GM18502 (cell line): ENCODE data around the gene PRRC2B.
"Not testable (repeated sequence)": the region's sequence is repeated elsewhere in the genome, so short reads cannot be mapped to it uniquely, and the experiment has no call there.

ENCODE experiments used
- ATAC-seq: cut with Tn5 transposase; IDR thresholded peaks from one replicate; pipeline ENCODE4 v1.9.1; 2021; ENCODE audit warnings: mild to moderate bottlenecking; ENCODE audit not compliant: unreplicated experiment, poor library complexity

The PRRC2B gene

DNA sequence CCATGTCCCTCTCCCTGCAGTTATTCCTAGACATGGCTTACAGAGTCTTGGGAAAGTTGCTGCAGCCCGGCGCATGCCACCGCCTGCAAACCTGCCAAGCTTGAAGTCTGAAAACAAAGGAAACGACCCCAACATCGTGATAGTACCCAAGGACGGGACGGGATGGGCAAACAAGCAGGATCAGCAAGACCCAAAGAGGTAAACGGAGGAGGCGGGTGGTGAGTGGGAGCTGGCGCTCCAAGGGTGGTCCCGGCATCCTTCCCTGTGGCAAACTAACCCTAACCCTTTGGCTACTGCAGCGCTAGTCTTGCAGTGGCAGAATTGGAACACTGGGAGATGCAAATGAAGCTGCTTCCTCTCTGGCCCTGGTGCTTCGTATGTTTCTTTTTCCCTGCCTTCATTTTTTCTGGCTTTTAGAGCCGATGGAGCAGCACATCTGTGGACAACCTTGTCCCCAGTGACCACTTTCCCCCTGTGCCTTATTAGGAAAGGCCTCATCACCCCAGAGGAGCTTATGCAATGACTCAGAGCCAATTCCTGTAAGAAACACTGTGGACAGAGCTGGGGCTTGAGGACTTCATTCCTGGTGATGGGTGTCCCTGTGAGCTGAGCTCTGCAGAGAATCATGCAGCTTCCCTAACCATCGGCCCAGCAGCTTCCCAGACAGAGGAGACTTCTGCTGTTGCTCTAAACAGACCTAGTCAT, 38.9 kb downstream of the PRRC2B start:
- no peak for ATAC-seq

DNA sequence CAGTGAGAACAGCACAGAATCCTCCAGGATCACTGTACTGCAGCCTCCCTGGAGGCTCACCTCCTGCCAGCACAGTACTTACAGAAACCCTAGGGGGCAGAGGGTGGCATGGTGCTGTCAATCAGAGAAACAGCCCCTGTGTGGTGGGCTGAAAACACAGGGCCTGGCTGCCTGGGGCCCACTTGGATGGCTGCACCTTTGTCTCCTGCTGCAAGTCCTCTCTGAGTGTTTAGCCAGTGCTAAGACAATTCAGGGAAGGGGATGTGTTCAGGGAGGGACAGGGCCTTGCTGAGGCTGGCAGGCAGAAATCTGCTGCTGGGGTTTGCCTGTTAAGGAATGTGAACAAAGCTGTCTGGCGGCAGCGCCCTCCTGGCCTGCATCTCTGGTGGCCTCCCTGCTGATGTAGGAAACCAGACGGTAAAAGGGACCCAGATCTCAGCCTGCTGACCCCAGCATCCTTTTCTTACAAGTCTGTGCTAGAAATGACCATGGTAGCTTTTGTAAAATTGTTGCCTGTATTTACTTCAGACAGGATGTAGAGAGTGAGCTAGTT, 39.5 kb downstream of the PRRC2B start:
- ATAC-seq: no peak

DNA sequence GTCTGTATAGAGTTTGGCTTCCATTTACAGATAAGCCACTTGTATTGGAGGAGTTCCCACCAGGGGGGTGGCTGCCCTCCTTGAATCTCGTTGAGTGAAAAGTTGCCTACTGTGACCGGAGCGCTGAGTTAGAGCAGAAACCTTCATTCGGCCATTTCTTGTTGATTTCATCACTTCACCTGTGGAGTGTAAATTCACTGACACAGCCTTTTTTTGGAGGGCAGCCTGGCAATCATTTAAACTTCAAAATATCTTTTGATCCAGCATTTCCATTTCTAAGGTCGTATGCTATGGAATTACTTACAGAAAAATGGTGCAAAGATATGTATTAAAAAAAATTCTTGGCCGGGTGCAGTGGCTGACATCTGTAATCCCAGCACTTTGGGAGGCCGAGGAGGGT, 40.8 kb downstream of the PRRC2B start:
- no peak for ATAC-seq

DNA sequence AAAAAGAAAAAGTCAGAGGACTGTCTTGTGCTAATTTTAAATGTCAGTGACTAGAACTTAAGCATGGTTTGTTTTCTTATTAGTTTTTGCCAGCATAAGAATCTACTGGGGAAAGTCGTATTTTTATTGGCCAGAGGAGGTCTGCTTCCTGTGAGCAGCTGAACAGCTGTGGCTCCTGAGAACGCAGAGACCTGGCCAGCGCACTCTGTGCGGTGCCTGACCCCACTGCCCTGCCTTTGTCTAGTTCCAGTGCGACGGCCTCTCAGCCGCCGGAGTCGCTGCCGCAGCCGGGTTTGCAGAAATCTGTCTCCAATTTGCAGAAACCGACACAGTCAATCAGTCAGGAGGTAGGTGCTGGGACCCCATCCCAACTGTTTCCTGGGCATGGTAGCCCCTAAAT, 42.5 kb downstream of the PRRC2B start:
- ATAC-seq: no peak

DNA sequence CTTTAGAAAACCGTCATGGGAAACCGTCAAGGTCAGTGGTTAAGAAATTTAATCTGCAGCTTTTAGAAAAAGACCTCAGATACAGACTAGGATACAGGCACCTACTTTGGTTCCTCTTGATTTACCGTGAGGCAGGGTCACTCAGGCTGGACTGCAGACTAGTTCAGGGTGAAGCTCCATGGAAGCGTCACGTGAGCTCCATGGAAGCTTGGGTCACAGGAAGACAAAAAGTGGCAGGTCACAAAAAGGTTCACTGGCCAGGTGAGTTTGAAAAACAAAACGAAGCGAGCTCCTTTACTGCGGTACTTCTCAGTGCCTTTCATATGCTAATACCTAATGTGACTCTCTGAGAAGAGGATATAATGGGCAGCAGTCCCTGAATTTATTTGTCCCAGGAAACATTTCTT, 43.0 kb downstream of the PRRC2B start:
- ATAC-seq: no peak

DNA sequence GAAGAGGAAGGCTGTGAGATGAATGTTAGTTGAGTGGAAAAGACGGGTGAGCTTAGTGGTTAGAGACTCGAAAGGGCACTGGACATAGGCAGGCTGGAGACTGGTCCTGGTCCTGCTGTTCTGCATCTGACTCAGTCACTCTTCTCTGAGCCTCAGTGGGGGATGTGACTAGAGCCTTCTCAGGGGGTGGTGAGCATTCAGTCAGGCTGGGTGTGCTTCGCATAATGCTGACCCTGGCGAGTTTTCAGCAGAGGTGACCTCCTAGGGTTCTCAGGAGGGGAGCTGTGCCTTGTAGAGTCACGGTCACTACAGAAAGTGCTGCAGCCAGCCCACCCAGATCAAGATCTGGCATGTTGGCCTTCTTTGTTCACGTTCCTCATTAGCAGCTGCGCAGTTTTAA, 44.3 kb downstream of the PRRC2B start:
- no peak for ATAC-seq

DNA sequence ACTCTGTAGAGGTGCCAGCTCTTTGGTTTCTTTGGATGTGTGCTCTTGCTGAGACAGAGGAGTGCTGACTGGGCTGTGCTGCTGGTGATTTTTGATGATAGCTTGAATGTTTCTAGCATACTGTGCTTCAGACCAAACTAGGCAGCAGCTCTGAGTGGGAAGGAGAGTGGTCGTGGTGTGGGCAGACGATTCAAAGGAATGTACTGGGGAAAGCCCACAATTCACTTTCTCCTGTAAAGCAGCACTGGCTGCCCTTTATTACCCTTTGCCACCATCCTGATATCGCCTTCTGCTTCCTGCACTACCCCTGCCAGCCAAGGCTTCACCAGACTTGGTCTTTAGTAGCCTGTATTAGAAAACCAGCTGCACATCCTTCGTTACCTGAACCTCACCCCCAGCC, 45.3 kb downstream of the PRRC2B start:
- no peak for ATAC-seq

DNA sequence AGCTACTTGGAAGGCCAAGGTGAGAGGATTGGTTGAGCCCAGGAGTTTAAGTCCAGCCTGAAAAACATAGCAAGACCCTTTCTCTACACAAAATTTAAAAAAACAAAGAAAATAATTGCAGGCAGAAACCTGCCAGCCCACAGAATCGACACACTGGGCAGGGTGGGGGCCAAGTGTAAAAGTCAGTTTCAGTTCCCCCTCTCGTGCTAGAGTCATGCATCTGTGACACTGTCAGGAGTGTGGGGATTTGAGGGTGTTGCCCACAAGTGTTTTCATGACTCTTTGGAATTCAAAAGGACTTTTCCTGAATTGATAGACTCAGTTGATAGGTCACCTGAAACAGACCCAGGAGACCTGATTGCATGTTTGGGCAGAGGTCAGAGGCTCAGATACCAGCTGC, 47.6 kb downstream of the PRRC2B start:
- no peak for ATAC-seq

DNA sequence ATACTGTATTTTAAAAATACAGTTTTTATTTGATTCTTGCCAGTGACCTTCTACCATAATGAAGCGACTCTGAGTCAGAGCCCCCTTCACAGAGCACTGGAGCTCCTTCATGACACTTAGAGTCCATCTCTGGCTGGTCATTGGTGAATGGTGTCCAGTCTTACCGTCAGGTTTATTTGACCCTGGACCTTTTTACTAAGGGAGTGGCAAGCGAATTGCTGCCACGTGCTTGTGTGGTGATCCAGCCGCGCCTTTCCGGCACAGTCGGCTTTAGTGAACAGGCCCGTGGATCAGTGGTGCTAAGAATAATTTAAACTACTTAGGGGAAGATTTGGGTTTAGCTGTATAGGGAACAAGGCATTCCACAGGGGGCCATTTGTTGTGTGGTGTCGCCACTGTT, 48.5 kb downstream of the PRRC2B start:
- no peak for ATAC-seq

DNA sequence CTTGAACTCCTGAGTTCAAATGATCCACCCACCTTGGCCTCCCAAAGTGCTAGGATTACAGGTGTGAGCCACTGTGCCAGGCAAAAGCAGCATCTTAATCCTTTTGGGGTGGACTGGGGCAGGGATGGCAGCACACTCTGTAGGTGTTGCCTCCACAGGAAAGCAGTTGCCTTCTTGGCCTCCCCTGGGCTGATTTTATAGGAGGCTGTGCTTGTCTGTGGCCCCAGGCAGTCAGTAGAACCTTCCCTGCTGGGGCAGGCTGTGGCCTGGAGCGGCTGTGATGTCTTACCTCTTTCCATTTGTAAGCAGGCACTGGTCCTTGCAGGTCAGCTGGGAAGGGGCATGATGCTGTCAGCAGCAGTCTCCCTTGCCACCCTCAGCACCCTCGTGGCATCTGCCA, 49.8 kb downstream of the PRRC2B start:
- ATAC-seq: no peak

DNA sequence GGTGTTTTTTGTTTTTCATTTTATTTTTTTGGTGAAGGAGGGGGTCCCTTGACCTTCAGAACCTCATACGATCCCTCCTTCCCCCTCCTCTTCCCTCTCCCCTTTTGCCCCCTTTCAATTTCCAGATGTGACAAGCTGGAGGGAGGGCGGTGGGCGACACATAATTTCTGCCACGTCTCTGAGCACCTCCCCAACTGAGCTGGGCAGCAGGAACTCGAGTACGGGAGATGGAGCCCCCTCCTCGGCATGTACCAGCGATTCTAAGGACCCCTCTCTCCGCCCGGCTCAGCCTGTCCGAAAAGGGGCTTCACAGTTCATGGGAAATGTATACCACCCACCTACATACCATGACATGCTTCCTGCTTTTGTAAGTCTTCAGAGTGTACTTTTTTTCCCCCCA, 52.4 kb downstream of the PRRC2B start:
- ATAC-seq: no peak

DNA sequence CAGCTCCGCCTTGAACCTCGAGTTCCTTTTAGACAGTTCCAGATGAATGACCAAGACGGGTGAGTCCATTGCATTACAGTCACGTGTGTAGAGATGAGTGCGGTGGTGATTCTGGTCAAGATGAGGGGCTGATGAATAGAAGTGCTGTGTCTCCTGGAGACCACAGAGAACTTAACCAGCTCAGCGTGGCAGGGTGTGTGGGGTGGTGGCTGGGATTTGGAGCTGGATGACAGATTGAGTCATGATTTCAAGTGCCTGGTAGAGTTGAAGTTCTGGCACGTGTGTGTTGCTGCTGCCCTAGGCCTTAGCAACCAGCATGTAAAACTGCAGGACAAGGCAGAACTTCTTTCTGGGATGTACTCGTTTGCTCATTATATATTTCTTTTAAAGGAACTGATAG, 53.3 kb downstream of the PRRC2B start:
- ATAC-seq: no peak

DNA sequence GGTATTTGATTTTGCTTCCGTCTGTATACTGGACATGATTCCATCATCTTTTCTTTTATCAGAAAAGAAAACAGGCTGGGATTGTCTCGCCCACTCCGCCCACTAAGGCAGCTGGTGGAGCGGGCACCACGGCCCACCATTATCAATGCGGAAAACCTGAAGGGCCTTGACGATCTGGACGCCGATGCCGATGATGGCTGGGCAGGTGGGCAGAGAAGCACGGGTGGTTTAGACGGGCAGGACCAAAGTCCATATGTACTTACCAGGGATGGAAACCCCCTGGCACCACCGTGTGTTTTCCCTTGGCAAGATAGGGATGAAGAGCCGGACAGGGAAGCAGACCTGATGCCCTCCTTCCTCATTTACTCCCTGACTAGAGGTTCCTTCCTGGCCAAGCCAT, 53.7 kb downstream of the PRRC2B start:
- ATAC-seq: no peak

DNA sequence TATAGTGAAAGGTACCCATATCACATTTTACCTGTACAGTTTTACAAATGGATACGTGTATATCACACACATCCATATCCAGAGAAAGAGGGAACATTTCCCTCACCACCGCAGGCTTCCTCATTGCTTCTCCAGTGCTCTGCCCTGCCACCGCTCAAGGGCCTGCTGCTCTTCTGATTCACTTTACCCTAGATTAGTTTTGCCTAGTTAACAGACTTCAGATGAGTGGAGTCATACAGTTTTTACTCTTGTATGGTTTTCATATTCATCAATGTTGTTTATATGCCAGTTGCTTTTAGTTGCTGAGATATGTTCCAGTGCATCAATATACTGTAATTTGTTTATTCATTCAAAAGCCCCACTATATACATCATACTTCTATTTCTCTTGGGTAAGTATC, 54.9 kb downstream of the PRRC2B start:
- no peak for ATAC-seq

DNA sequence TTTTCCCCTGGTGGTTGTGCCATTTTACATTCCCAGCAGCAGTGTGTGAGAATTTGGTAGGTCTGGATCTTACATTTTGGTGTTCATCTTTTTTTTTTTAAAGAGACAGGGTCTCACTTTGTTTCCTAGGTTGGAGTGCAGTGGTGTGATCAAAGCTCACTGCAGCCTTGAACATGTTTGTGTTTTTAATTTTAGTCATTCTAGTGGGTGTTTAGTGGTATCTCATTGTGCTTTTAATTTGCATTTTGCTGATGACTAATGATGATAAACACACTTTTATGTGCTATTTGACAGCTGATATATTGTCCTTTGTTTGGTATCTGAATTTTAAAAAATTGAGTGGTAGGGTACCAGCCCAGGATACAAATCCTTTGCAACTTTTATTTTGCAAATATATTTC, 55.4 kb downstream of the PRRC2B start:
- ATAC-seq: no peak

DNA sequence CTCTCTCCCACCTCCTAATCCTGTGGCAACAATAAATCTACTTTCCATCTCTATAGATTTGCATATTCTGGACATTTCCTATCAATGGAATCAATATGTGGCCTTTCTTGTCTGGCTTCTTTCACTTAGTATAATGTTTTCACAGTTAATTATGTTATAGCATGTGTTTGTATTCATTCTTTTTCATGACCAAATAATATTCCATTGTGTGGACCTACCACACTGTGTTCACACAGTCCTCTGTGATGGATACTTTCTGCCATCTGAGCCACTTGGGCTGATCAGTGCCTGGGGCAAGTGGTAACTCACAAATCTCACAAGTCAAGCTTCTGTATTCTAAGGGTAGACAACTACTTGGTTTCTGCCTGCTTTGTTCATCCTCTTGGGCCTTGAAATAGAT, 60.1 kb downstream of the PRRC2B start:
- ATAC-seq: no peak

DNA sequence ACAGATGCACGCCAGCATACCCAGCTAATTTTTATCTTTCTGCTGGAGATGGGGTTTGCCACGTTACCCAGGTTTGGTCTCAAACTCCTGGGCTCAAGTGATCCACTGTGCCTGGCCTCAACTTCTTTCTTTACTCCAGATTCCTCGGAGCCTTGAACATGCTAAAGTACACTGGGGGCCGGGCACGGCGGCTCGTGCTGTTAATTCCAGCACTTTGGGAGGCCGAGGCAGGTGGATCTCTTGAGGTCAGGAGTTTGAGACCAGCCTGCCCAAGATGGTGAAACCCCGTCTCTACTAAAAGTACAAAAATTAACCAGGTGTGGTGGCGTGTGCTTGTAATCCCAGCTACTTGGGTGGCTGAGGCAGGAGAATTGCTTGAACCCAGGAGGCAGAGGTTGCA, 61.8 kb downstream of the PRRC2B start:
- not testable (repeated sequence) for ATAC-seq

DNA sequence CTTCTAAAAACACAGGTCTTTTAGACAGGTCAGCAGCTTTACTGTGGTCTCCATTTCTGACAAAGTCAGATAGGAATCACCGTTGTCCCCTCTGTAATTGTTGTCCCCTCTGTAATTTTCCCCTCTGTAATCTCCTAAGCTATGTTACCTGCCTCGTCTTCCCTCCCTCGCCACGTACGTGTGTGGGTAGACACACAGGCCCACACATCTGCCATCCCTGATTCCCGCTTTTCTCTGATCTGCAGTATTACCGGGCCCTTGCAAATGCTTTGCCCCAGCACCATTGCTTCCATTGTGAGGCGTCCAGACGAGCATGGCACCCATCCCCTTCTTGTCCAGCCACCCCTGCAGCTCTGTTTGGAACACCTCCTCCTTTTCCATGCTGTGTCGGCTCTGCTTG, 63.9 kb downstream of the PRRC2B start:
- ATAC-seq: no peak

DNA sequence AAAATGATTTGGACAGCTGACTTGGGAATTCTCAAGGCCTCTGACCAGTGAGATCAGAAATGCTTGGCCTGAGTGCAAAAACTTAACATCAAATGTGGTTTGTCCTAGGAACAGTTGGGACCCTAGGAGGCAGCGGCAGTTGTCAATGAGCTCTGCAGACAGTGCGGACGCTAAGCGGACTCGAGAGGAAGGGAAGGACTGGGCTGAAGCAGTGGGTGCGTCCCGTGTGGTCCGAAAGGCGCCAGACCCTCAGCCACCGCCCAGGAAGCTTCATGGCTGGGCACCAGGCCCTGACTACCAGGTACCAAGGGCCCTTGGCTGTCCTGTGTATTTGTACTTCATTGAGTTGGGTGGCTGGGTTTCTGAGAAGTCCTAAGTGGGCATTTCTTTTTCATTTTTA, 65.2 kb downstream of the PRRC2B start:
- no peak for ATAC-seq

DNA sequence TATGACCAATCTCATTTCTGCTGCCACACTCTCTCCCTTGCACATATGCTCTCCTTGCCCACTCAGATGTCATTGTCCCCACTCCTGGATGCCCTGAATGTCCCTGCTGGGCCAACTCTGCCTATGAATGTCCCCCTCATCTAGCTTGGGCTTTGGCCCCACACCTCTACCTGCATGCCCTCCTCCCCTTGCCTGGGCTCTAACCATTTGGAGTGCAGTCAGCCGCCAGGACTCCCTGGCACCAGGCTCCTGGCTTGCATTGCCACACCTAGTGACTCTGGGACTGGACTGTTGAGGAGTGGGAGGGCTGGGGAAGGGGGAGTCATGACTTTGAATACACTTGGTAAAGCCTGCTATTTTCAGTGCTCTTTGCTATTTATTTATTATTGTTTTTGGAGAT, 67.3 kb downstream of the PRRC2B start:
- no peak for ATAC-seq

DNA sequence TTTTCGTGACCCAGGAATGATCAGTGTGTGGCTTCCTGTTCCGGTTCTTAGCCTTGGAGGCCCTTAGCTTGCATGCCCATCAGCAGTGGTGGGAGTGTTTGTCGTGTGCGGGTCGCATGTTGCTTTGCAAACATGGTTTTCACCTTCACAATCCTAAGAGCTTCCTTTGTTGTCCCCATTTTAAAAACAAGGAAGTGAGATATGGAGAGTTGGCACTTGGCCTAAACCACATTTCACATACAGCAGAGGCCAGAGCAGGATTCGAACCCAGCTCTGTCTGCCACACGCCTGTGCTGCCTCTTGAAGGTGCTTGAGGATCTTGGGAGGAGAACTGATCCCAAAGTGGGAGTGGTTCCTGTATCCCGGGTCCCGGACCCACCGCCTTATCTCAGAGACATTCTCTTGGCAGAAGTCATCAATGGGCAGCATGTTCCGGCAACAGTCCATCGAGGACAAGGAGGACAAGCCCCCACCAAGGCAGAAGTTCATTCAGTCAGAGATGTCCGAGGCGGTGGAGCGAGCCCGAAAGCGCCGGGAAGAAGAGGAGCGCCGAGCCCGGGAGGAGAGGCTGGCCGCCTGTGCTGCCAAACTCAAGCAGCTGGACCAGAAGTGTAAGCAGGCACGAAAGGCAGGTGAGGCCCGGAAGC, 70.6 kb downstream of the PRRC2B start:
- no peak for ATAC-seq

DNA sequence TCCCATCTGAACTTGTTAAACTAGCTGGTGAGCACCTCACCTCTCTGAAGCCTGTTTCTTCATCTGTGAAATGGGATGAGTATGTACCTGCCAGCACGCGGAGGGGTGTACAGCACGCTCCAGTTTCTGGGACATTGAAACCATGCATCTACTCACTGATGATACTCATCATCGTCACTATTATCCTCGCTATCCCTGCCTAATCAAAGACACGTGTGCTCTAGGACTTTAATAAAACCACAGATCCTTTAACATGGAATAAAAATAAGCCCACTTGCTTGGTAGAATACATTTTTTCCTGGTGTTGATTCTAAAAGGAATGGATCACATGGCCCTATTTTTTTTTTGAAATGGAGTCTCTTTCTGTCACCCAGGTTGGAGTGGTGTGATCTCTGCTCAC, 71.5 kb downstream of the PRRC2B start:
- no peak for ATAC-seq
